HepG2 (cell line): ENCODE measurements around the gene NRP1. TPM values are rescaled to one million over a fixed set of nuclear protein-coding genes. Genes with fewer than 3 reads are reported as not detected.

Source experiments
- ARID2 ChIP-seq: sonication (generic); formaldehyde crosslinking; IDR thresholded peaks from 2 replicates; pipeline ENCODE4 v1.8.1; 2022; ENCODE audit warnings: mild to moderate bottlenecking, missing genetic modification reagents, borderline replicate concordance
- BCL6 ChIP-seq: IDR thresholded peaks from 2 replicates; pipeline ENCODE4 v1.6.1; 2016; ENCODE audit warnings: missing genetic modification reagents, missing compliant biosample characterization
- CEBPG ChIP-seq: IDR thresholded peaks from 2 replicates; pipeline ENCODE4 v1.6.1; 2016
- FIP1L1 ChIP-seq: fragments of 200-400 bp; formaldehyde crosslinking; IDR thresholded peaks from 2 replicates; pipeline ENCODE4 v1.6.1; 2018; ENCODE audit warnings: low read depth, mild to moderate bottlenecking, low read length, moderate library complexity, borderline replicate concordance; ENCODE audit not compliant: insufficient read depth
- FOXA3 ChIP-seq: IDR thresholded peaks from 2 replicates; pipeline ENCODE4 v1.6.1; 2016; ENCODE audit warnings: missing genetic modification reagents, missing compliant biosample characterization
- HNRNPL ChIP-seq: fragments of 200-400 bp; formaldehyde crosslinking; IDR thresholded peaks from 2 replicates; pipeline ENCODE4 v1.6.1; 2017; ENCODE audit warnings: mild to moderate bottlenecking, low read depth, low read length
- JARID2 ChIP-seq: sonication (generic); formaldehyde crosslinking; IDR thresholded peaks from 2 replicates; pipeline ENCODE4 v1.8.1; 2023; ENCODE audit warnings: missing genetic modification reagents, inconsistent platforms; ENCODE audit not compliant: insufficient replicate concordance
- KLF15 ChIP-seq: sonication (generic); formaldehyde crosslinking; IDR thresholded peaks from 2 replicates; pipeline ENCODE4 v1.8.1; 2023; ENCODE audit warnings: borderline replicate concordance, mild to moderate bottlenecking, inconsistent platforms, missing genetic modification reagents, mixed read lengths
- MED8 ChIP-seq: sonication (generic); formaldehyde crosslinking; IDR thresholded peaks from 2 replicates; pipeline ENCODE4 v1.8.1; 2023; ENCODE audit warnings: mild to moderate bottlenecking, missing genetic modification reagents; ENCODE audit not compliant: insufficient replicate concordance
- MXD4 ChIP-seq: IDR thresholded peaks from 2 replicates; pipeline ENCODE4 v1.6.1; 2016; ENCODE audit warnings: mild to moderate bottlenecking, missing biosample characterization, missing genetic modification reagents
- NPAS2 ChIP-seq: sonication (generic); formaldehyde crosslinking; IDR thresholded peaks from 2 replicates; pipeline ENCODE4 v1.8.0; 2022; ENCODE audit warnings: mild to moderate bottlenecking, missing genetic modification reagents, borderline replicate concordance
- TRIM24 ChIP-seq: sonication (generic); formaldehyde crosslinking; IDR thresholded peaks from 2 replicates; pipeline ENCODE4 v1.8.0; 2022; ENCODE audit warnings: mild to moderate bottlenecking, missing genetic modification reagents
- ZNF10 ChIP-seq: sonication (generic); formaldehyde crosslinking; IDR thresholded peaks from 2 replicates; pipeline ENCODE4 v1.4.0; 2020; ENCODE audit warnings: mild to moderate bottlenecking, low read depth, missing genetic modification reagents, borderline replicate concordance
- ZNF138 ChIP-seq: sonication (generic); formaldehyde crosslinking; IDR thresholded peaks from 2 replicates; pipeline ENCODE4 v1.5.0; 2020; ENCODE audit warnings: mild to moderate bottlenecking, low read depth, missing genetic modification reagents
- ZNF30 ChIP-seq: sonication (generic); formaldehyde crosslinking; IDR thresholded peaks from 2 replicates; pipeline ENCODE4 v1.5.0; 2020; ENCODE audit warnings: mild to moderate bottlenecking, missing genetic modification reagents
- ZNF749 ChIP-seq: sonication (generic); formaldehyde crosslinking; IDR thresholded peaks from 2 replicates; pipeline ENCODE4 v1.8.0; 2022; ENCODE audit warnings: mild to moderate bottlenecking, missing genetic modification reagents, moderate library complexity, borderline replicate concordance
- ZNF782 ChIP-seq: sonication (generic); formaldehyde crosslinking; IDR thresholded peaks from 2 replicates; pipeline ENCODE4 v1.4.0; 2020; ENCODE audit warnings: missing genetic modification reagents, mild to moderate bottlenecking, borderline replicate concordance
- polyA plus RNA-seq, 8 experiments: library from polyadenylated mRNA; depleted of rRNA in 3 of 8; stranded (reverse) in 7 of 8; unstranded in 1 of 8; fragments of >200 nt; fragmentation: Illumina TruSeq in 4 of 8; extraction: Trizol in 4 of 8; gene quantifications; 2 replicates each; pipeline versions ENCODE4 v1.2.1 to v1.2.3, GENCODE V29; 2011 to 2016; ENCODE audit warnings: low read depth in 4 of 8, missing spikeins in 1 of 8, mixed read lengths in 1 of 8; ENCODE audit not compliant: insufficient read depth in 1 of 8
- total RNA-seq, 5 experiments: library from RNA; depleted of rRNA; stranded (reverse); fragments of >200 nt; fragmentation: Illumina TruSeq; extraction: Trizol; gene quantifications; 2 replicates each; pipeline ENCODE4 v1.2.3, GENCODE V29; 2016; ENCODE audit warnings: low read depth in 1 of 5
- TF ChIP-seq, protein P1 (sequence below), 2 experiments: sonication (generic) in 1 of 2; formaldehyde crosslinking in 1 of 2; IDR thresholded peaks; 2 replicates each; pipeline versions ENCODE4 v1.4.0 to v1.6.1; 2016 to 2020; ENCODE audit warnings: borderline replicate concordance in 1 of 2, low read depth in 1 of 2, mild to moderate bottlenecking in 1 of 2, missing genetic modification reagents in 1 of 2
- TF ChIP-seq, protein P2 (sequence below): sonication (generic); formaldehyde crosslinking; IDR thresholded peaks from 2 replicates; pipeline ENCODE4 v1.4.0; 2020; ENCODE audit warnings: mild to moderate bottlenecking, missing genetic modification reagents
- TF ChIP-seq, protein P3 (sequence below): sonication (generic); formaldehyde crosslinking; IDR thresholded peaks from 2 replicates; pipeline ENCODE4 v1.4.0; 2020; ENCODE audit warnings: missing genetic modification reagents
- TF ChIP-seq, protein P4 (sequence below): sonication (generic); formaldehyde crosslinking; conservative IDR thresholded peaks from 2 replicates; pipeline ENCODE4 v1.8.0; 2022; ENCODE audit warnings: missing genetic modification reagents

The NRP1 gene
- total and polyA plus RNA-seq, 2 of the 13 experiments (the other 11 are each of a cell fraction or from before 2014, with no cell fraction given): 5.3 to 5.8 TPM

DNA sequence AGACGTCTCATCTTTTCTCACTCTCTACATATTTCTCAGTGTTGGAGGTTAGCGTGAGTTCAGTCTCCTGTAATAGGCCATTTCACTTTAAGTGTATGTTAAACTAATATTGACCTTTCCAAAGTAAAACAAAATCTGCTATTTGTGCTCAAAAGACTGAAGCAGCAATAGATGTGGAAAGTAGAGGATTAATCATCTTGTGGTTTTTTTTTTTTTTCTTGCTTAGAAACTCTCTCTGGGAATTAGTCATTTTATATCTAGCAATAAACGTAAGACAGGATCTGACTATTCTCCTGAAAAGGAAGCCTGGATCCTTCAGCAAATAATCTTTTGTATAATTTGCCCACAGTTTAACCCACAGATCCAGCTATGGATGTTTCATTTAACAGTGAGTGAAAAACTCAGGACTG is 81.7 kb downstream of the NRP1 start (continued):
- TF ChIP-seq MED8 (CRISPR knock-in tag) (no peak), NPAS2 (CRISPR knock-in tag) (no peak), FOXA3 (CRISPR knock-in tag) (peak; percentile 52; the same call in 1 of the 2 replicates), KLF15 (no peak), JARID2 (no peak), MXD4 (CRISPR knock-in tag) (no peak), ZNF30 (CRISPR knock-in tag) (no peak), ZNF138 (CRISPR knock-in tag) (no peak), FIP1L1 (no peak), ZNF10 (CRISPR knock-in tag) (no peak), ZNF749 (CRISPR knock-in tag) (no peak), ZNF782 (CRISPR knock-in tag) (no peak), ARID2 (CRISPR knock-in tag) (no peak), TRIM24 (CRISPR knock-in tag) (no peak), CEBPG (CRISPR knock-in tag) (no peak), BCL6 (CRISPR knock-in tag) (peak; percentile 51; the same call in 1 of the 2 replicates), HNRNPL (no peak)
- TF ChIP-seq, protein P1, sequence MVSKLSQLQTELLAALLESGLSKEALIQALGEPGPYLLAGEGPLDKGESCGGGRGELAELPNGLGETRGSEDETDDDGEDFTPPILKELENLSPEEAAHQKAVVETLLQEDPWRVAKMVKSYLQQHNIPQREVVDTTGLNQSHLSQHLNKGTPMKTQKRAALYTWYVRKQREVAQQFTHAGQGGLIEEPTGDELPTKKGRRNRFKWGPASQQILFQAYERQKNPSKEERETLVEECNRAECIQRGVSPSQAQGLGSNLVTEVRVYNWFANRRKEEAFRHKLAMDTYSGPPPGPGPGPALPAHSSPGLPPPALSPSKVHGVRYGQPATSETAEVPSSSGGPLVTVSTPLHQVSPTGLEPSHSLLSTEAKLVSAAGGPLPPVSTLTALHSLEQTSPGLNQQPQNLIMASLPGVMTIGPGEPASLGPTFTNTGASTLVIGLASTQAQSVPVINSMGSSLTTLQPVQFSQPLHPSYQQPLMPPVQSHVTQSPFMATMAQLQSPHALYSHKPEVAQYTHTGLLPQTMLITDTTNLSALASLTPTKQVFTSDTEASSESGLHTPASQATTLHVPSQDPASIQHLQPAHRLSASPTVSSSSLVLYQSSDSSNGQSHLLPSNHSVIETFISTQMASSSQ (IDR thresholded peaks at IDR 0.05; ENCODE audit: low read depth): no peak
- TF ChIP-seq, protein P1 (CRISPR knock-in tag; IDR thresholded peaks at IDR 0.05; ENCODE audit: borderline replicate concordance): no peak
- TF ChIP-seq, protein P2, sequence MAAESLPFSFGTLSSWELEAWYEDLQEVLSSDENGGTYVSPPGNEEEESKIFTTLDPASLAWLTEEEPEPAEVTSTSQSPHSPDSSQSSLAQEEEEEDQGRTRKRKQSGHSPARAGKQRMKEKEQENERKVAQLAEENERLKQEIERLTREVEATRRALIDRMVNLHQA (CRISPR knock-in tag): no peak
- TF ChIP-seq, protein P3, sequence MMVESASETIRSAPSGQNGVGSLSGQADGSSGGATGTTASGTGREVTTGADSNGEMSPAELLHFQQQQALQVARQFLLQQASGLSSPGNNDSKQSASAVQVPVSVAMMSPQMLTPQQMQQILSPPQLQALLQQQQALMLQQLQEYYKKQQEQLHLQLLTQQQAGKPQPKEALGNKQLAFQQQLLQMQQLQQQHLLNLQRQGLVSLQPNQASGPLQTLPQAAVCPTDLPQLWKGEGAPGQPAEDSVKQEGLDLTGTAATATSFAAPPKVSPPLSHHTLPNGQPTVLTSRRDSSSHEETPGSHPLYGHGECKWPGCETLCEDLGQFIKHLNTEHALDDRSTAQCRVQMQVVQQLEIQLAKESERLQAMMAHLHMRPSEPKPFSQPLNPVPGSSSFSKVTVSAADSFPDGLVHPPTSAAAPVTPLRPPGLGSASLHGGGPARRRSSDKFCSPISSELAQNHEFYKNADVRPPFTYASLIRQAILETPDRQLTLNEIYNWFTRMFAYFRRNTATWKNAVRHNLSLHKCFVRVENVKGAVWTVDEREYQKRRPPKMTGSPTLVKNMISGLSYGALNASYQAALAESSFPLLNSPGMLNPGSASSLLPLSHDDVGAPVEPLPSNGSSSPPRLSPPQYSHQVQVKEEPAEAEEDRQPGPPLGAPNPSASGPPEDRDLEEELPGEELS: no peak
- TF ChIP-seq, protein P4, sequence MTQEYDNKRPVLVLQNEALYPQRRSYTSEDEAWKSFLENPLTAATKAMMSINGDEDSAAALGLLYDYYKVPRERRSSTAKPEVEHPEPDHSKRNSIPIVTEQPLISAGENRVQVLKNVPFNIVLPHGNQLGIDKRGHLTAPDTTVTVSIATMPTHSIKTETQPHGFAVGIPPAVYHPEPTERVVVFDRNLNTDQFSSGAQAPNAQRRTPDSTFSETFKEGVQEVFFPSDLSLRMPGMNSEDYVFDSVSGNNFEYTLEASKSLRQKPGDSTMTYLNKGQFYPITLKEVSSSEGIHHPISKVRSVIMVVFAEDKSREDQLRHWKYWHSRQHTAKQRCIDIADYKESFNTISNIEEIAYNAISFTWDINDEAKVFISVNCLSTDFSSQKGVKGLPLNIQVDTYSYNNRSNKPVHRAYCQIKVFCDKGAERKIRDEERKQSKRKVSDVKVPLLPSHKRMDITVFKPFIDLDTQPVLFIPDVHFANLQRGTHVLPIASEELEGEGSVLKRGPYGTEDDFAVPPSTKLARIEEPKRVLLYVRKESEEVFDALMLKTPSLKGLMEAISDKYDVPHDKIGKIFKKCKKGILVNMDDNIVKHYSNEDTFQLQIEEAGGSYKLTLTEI: no peak
